Activated CD4-positive, alpha-beta T cell treated with anti-CD3 and anti-CD28 coated beads, Interleukin-2, amount 50 U/mL, for 48 hours (primary cell): ENCODE results near the gene MPIG6B.

ENCODE experiments used
- DNase-seq, 2 experiments: peaks; one replicate each; pipeline ENCODE4 v3.0.0-alpha.2; 2020

The MPIG6B gene

GRCh38 chr6:31739639-31740396 lies 16.6 kb downstream of the MPIG6B start, which contains the start of gene MSH5:
Gene MSH5, plus strand, starts transcription at chr6:31740005. Its CDS starts 462 bp downstream, at chr6:31740467.
- peak; percentile 97 to 98 for DNase-seq

DNA sequence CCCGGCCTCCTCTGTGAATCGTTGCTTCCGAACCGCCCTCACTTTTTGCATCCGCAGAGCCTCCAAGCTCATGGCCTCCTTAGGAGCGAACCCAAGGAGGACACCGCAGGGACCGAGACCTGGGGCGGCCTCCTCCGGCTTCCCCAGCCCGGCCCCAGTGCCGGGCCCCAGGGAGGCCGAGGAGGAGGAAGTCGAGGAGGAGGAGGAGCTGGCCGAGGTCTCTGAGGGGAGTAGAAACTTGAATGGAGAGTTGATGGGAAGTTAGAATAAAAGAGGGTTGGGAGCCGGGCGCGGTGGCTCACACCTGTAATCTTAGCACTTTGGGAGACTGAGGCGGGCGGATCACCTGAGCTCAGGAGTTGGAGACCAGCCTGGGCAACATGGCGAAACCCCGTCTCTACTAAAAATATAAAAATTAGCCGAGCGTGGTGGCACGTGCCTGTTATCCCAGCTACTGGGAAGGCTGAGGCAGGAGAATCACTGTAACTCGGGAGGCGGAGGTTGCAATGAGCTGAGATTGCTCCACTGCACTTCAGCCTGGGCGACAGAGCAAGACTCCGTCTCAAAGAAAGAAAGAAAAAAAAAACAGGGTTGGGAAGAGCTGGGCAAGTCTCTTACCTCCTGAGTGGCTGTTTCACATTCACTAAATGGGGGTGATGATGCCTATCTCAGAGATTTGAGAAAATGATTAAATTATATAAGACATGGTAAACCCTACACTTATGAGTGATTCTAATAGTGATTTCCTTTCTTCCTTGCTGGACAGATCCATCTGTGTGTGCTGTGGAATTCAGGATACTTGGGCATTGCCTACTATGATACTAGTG lies 17.4 kb downstream of the MPIG6B start:
- DNase-seq, result peak in 1 of 2 experiments; percentile 56

DNA sequence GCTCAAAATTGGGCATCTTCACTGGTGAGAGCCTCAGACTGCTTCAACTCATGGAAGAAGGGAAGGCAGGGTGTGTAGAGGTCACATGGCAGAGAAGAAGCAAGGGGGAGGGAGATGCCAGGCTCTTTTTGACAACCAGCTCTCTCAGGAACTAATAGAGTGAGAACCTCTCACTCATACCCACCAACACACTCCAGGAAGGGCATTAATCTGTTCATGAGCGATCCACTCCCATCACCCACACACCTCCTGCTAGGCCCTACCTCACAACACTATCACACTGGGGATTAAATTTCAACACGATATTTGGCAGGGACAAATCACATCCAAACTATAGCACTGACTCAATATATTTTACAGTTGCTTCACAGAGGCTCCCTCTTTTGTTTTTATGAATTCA lies 18.6 kb downstream of the MPIG6B start:
- DNase-seq, result no peak

- DNase-seq, result no peak
These were observed 19.7 kb downstream of the MPIG6B start for GRCh38 chr6:31742894-31743293.

DNA sequence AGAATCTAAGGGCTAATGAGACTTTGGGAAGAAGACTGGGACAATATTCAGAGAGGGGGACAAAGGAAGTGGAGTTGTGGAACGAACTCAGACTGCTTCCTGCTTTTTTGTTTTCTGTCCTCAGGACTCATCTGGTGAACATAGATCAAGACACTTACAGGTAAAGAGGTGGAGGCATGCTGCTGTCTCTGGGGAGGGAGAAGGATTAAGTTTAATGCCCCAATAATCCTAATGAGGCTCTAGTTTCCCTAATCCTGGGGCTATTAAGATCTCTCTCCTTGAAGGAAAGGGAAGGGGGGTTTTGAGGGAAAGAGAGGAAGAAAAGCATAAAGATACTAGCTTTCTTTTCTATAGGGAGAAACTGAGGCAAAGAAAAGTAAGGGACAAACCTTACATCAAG lies 21.2 kb downstream of the MPIG6B start:
- DNase-seq, result no peak

- no peak for DNase-seq
These were observed 26.3 kb downstream of the MPIG6B start for GRCh38 chr6:31749301-31750036.

DNA sequence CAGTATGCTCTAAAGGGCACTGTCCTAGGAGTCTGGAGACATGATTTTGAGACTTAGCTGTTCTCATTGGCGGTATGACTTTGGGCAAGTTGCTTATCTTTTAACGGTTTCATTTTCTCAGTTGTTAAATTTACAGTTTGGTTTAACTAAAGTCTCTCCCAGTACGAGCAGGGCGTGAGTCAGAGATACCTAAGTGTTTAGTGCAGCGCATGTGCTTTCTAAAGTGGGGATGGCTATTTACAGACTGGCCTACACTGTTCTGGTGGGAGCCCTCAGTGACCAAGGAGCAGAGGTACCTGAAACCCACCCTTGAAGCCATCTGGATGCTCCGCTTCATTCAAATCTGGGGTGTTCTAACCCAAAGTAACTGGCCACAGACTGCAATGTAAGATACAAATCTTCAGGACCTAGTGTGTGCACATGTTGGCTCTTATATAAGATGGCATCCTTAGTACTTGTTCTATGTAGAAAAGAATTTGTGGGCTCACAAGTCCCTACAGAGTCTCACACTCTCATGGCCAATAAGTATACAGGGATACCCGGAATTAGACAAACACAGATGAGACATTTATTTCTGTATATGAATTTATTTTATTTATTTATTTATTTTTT lies 27.3 kb downstream of the MPIG6B start:
- DNase-seq, result no peak

- no peak for DNase-seq
These were observed 29.7 kb downstream of the MPIG6B start for GRCh38 chr6:31752739-31753319.

DNA sequence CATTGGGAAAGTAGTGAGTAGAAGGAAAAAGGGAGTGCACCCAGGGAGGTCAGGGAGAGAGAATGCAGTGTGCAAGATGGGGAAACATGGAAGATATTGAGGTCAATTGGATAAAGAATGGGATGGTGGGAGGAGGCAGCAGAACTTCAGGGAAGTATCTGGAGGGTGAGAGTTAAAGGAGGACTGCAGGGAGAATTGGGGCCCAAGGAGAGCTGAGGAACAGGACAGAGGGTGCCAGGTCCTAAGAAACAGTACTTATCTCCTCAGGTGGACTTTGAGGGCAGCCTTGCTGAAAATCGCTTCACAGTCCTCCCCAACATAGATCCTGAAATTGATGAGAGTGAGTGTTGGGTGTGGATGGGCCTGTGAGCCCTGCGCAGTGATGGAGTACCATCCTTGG lies 35.1 kb downstream of the MPIG6B start:
- DNase-seq, result no peak

DNA sequence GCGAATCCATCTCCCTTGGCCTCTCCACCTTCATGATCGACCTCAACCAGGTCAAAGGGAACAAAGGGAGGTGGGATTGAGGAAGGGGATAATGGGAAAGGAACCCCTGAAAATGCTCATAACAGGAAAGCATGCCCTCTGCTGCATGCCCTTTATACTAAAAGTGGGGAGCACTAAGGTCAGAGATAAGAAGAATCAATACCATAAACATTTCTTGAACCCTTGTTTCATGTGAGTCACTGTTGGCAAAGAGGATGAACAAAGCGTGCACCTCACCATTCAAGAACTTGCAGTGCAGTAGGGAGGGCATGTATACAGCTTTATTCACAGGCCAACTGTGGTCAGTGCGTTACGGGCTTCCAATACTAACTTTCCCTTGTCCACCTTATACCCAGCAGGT lies 37.6 kb downstream of the MPIG6B start:
- DNase-seq, result no peak

DNA sequence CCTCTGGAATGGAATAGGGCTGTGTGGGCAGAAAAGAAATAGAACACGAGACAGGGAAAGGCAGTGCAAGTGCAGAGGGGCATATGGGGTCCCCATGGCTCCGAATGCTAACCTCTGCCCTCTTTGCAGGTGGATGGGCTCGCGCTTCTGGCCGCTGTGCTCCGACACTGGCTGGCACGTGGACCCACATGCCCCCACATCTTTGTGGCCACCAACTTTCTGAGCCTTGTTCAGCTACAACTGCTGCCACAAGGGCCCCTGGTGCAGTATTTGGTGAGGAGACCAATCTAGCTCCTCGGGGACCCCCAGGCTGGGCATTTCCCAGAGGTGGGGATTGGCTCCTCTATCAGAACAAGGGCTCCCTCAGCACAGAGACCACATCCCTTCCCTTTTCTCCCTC lies 38.2 kb downstream of the MPIG6B start:
- DNase-seq, result no peak

DNA sequence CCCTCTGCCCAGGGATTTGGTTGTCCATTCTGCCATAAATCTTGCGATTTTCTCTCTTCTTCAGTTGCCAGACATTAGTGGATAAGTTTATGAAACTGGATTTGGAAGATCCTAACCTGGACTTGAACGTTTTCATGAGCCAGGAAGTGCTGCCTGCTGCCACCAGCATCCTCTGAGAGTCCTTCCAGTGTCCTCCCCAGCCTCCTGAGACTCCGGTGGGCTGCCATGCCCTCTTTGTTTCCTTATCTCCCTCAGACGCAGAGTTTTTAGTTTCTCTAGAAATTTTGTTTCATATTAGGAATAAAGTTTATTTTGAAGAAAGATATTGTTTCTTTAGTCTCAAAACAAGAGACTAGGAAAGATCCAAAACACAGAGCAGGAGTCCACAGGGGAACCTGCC lies 39.2 kb downstream of the MPIG6B start, which contains the start of gene SAPCD1:
Gene SAPCD1, plus strand, starts transcription at position 301 of the 400 bp plus-strand sequence. CDS start 399 bp downstream, outside the sequence.
- no peak for DNase-seq

GRCh38 chr6:31762878-31763618 lies 39.9 kb downstream of the MPIG6B start:
- no peak for DNase-seq

GRCh38 chr6:31763619-31763940 lies 40.4 kb downstream of the MPIG6B start:
- no peak for DNase-seq

- no peak for DNase-seq
These were observed 41.0 kb downstream of the MPIG6B start for GRCh38 chr6:31764198-31764597.

GRCh38 chr6:31765559-31765909 lies 42.4 kb downstream of the MPIG6B start:
- no peak for DNase-seq

DNA sequence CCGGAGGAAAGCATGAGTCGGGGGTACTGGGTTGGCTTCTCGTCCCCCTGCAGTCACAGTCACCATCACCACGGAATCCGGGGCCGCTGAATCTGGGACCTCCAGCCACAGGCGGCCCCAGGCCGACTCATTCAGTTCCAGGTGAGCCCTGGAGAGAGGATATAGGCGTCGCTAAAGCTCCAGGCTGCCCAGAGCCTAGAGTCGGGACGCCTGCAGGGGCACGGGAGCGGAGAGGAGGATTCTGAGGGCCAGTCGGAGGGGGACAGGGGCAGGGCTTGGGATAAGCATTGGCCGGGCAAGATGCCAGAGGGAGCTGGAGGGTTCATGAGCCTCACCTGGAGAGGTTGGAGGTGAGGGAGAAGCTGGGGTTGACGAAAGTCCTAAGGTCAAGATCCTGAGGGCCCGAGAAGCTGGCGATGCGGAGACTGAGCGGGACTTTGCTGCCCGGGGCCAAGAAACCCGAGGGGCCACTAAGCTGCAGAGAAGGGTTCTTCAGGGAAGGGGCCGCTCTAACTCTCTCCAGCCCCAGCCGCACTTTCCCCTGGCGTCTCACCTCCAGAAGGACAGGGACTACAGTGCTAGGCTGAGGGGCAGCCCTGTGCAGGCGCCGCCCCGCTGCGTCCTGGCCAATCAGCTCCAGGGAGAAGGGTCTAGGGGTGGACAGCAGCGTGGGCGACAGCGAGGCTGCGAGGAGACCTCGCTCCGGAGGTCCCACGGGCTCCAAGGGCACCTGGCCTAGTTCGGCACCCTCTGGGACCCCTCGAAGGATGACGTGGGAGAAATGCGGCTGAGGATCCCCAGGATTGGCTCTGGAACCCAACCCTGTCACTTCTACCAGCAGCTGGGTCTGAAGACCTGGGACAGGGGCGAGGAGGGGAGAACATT lies 43.0 kb downstream of the MPIG6B start:
- no peak for DNase-seq

- DNase-seq, result no peak
These were observed 44.0 kb downstream of the MPIG6B start for GRCh38 chr6:31767096-31767645.

DNA sequence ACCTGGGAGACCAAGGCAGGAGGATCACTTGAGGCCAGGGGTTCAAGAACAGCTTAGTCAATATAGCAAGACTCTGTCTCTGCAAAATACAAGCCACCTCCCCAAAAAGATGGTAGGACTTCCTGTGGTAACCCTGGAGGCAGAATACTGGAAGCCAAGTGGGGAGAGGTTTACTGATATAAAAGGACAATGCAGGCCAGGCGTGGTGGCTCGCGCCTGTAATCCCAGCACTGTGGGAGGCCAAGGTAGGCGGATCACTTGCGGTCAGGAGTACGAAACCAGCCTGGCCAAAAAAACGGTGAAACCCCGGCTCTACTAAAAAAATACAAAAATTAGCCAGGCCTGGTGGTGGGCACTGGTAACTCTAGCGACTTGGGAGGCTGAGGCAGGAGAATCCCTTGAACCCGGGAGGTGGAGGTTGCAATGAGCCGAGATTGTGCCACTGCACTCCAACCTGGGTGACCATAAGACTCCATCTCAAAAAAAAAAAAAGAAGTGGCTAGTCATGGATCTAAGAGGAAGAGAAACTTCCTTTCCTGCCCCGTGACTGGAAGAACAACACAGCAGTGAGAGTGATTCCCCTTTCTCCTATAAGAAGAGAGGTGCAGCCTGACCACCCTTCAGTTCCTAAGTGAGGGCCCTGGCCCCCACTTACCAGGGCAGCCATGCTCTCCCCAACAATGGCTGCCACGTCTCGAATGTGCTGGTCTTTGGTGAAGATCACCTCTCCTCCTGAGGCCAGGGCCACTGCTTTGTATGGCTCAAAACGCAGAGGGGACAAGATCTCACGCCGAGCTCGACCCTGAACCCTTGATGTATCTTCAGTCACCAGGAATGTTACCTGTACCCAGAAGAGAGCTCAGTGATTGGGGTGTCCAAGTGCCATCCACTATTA lies 45.4 kb downstream of the MPIG6B start:
- DNase-seq, result no peak
